ENCODE results near the gene TCN2. TPM values are rescaled to one million over a fixed set of nuclear protein-coding genes. Genes with fewer than 3 reads are reported as not detected.

TCN2 gene
- total RNA-seq, 6 experiments from 2014 or later: 2.3 to 3.2 (median 2.9) TPM

DNA sequence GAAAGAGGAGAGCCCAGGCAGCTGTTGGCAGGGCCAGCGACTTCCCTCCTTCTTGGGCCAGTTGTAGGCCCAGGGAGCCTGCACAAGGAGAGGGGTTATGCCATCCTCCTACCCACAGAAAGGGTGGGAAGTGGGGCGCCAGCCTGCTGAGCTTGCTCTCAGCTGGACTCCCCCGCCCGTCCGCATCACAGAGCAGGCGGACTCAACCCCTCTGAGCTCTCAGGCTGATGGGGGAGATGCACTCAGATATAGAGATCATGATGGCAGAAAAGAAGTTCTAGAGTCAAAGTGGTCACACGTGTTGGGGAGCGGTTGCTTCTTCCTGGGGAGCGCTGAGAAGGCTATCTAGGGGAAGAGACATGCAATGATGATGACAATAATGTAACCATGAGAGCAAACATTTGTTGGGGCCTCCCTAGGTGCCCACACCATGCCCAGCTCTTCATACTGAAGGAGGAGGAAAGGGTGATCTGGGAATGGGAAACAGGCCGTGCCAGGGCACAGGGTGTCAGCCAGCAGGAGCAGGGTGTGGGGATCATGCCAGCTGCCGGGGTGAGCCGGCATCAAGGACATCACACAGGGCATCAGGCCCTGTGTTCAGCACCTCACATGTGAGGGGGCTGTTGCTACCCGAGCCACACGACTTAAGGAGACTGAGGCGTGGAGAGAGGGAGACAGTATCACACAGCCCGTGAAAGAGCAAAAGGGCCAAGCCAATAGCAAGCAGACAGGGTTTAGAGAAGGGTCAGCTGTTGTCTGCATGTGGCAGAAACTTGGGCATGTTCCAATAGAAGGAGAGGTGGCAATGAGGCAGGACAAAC lies 36.3 kb downstream of the TCN2 start:
- TF ChIP-seq, protein P1, sequence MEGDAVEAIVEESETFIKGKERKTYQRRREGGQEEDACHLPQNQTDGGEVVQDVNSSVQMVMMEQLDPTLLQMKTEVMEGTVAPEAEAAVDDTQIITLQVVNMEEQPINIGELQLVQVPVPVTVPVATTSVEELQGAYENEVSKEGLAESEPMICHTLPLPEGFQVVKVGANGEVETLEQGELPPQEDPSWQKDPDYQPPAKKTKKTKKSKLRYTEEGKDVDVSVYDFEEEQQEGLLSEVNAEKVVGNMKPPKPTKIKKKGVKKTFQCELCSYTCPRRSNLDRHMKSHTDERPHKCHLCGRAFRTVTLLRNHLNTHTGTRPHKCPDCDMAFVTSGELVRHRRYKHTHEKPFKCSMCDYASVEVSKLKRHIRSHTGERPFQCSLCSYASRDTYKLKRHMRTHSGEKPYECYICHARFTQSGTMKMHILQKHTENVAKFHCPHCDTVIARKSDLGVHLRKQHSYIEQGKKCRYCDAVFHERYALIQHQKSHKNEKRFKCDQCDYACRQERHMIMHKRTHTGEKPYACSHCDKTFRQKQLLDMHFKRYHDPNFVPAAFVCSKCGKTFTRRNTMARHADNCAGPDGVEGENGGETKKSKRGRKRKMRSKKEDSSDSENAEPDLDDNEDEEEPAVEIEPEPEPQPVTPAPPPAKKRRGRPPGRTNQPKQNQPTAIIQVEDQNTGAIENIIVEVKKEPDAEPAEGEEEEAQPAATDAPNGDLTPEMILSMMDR (IDR thresholded peaks at IDR 0.05): no peak
- H3K4me1 Mint-ChIP-seq (ENCODE audit: low read depth): peaks cover 20% of the 10 kb centered on the region
- H3K4me3 Mint-ChIP-seq: no peak overlapping the region
- peaks cover 8% of the 10 kb centered on the region for H3K36me3 Mint-ChIP-seq (ENCODE audit: low read depth)
- DNase-seq: no peak
- H3K27ac Mint-ChIP-seq: peak overlapping the region; percentile 90
- no peaks in the 10 kb centered on the region for H3K27me3 Mint-ChIP-seq (ENCODE audit: insufficient read depth)
- H3K9me3 Mint-ChIP-seq: no peaks in the 10 kb centered on the region

DNA sequence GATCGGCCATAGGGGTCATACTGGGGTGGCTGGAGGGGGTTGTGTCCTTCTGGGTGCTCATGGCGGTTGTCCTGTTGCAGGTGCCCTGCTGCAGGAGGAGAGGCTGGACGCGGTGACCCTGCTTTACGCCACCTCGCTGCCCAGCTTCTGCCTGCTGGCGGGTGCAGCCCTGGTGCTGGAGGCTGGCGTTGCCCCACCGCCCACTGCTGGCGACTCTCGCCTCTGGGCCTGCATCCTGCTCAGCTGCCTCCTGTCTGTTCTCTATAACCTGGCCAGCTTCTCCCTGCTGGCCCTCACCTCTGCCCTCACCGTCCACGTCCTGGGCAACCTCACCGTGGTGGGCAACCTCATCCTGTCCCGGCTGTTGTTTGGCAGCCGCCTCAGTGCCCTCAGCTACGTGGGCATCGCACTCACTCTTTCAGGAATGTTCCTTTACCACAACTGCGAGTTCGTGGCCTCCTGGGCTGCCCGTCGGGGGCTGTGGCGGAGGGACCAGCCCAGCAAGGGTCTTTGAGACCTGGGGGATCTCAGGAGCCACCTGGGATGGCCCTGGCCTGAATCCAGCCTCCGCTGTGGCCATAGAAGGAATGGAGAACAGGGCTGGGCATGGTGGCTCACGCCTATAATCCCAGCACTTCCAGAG lies 39.7 kb downstream of the TCN2 start:
- H3K4me1 Mint-ChIP-seq (ENCODE audit: low read depth): peaks cover 28% of the 10 kb centered on the region
- no peak for DNase-seq
- TF ChIP-seq, protein P1 (IDR thresholded peaks at IDR 0.05): no peak
- peaks cover 8% of the 10 kb centered on the region for H3K36me3 Mint-ChIP-seq (ENCODE audit: low read depth)
- H3K4me3 Mint-ChIP-seq: no peak overlapping the region
- no peak overlapping the region for H3K27ac Mint-ChIP-seq
- H3K9me3 Mint-ChIP-seq: no peaks in the 10 kb centered on the region
- no peaks in the 10 kb centered on the region for H3K27me3 Mint-ChIP-seq (ENCODE audit: insufficient read depth)

DNA sequence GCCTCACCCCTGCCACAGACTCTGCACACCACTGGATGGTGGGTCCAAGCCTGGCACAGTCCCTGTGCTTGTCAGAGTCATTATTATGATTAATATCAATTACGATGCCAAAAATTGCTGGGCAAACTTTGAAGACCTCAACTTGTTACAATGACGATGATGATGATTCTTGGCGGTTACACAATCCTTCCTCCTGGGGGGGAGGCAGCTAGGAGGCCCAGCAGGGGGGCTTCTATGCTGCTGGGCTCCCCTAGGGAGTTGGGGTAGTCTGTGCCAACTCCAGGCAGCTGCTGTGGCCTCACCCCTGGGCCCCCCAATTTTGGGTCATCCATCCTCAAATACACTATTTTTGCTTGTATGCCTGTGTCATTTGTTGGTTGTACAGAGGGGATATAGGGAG lies 40.6 kb downstream of the TCN2 start:
- Mint-ChIP-seq H3K36me3 (ENCODE audit: low read depth) (peaks cover 8% of the 10 kb centered on the region), H3K27ac (no peak overlapping the region), H3K4me1 (ENCODE audit: low read depth) (peaks cover 33% of the 10 kb centered on the region), H3K27me3 (ENCODE audit: insufficient read depth) (no peaks in the 10 kb centered on the region; the same call in 1 of the 2 replicates), H3K9me3 (no peaks in the 10 kb centered on the region), H3K4me3 (no peak overlapping the region)
- DNase-seq: no peak
- TF ChIP-seq, protein P1 (IDR thresholded peaks at IDR 0.05): no peak

DNA sequence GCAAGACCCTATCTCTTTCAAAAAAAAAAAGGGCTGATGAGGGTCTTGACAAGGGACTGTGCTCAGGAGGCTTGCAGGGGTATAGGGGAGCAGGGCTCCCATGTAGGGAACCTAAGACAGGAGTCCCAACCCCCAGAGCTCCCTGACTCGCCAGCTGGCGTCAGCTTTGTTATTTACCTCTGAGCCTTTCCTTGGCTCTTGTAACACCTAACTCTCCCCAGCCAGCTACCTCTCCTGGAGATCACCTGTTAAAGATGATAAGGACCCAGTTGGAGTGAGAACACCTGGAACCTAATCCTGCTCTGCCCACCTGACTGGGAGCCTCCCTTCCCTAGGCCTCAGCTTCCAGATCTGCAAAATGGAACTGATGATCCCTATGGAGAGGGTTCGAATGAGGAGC lies 41.9 kb downstream of the TCN2 start:
- peak overlapping the region; percentile 81 for H3K27ac Mint-ChIP-seq
- no peaks in the 10 kb centered on the region; the same call in 1 of the 2 replicates for H3K27me3 Mint-ChIP-seq (ENCODE audit: insufficient read depth)
- peaks cover 8% of the 10 kb centered on the region for H3K36me3 Mint-ChIP-seq (ENCODE audit: low read depth)
- peaks cover 24% of the 10 kb centered on the region for H3K4me1 Mint-ChIP-seq (ENCODE audit: low read depth)
- no peak overlapping the region for H3K4me3 Mint-ChIP-seq
- no peak for DNase-seq
- no peaks in the 10 kb centered on the region for H3K9me3 Mint-ChIP-seq
- TF ChIP-seq, protein P1 (IDR thresholded peaks at IDR 0.05): no peak

DNA sequence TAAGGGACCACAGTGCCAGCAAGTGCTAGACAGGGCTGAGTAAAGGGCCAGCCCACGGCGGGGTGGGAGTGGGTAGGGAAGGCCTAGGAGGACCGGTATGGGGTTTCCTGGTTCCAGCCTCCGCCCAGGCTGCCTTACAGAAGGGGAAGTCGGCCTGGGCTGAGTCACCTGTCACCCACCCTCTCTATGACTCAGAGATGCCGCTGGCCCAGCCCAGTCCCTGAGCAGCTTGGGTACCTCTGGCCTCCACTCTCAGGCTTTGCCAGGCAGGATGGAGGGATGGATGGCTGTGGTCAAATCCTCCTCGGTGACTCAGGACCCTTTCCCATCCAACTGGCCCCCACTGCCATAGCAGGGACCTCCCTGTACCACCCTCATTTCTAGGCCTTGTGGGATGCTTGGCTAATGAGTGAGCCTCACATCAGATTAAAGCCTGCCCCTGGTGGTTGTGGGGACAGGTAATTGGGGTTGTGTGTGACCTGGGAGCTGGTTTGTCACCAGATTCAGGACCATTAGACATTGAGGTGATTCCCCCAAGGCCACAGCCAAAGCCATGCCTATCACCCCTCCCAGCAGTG lies 42.5 kb downstream of the TCN2 start:
- Mint-ChIP-seq H3K4me3 (no peak overlapping the region), H3K9me3 (no peaks in the 10 kb centered on the region), H3K27ac (peak overlapping the region; percentile 81), H3K4me1 (ENCODE audit: low read depth) (peaks cover 17% of the 10 kb centered on the region), H3K36me3 (ENCODE audit: low read depth) (peaks cover 8% of the 10 kb centered on the region), H3K27me3 (ENCODE audit: insufficient read depth) (no peaks in the 10 kb centered on the region; the same call in 1 of the 2 replicates)
- peak; percentile 63 for DNase-seq
- TF ChIP-seq, protein P1 (IDR thresholded peaks at IDR 0.05): peak; percentile 23; the same call in 1 of the 2 replicates
